ENCODE measurements around the gene ZC3H12D.

Gene ZC3H12D

GRCh38 chr6:149421132-149421531, 63.7 kb downstream of the ZC3H12D start:
- in situ Hi-C loops (cut with HindIII; ENCODE audit: low sequenced_read_pairs) = loop anchor here (25.0 kb wide), 1 partner anchor 334 kb away; no protein-coding TSS in a partner anchor

GRCh38 chr6:149419696-149420404, 65.0 kb downstream of the ZC3H12D start:
- in situ Hi-C loops (cut with HindIII; ENCODE audit: low sequenced_read_pairs) = loop anchor here (25.0 kb wide), 1 partner anchor 333 kb away; no protein-coding TSS in a partner anchor

GRCh38 chr6:149414821-149415220, 70.0 kb downstream of the ZC3H12D start:
- in situ Hi-C loops (cut with HindIII; ENCODE audit: low sequenced_read_pairs) = loop anchor here (25.0 kb wide), 1 partner anchor 328 kb away; no protein-coding TSS in a partner anchor

- in situ Hi-C loops (cut with HindIII; ENCODE audit: low sequenced_read_pairs) = loop anchor here (25.0 kb wide), 1 partner anchor 327 kb away; no protein-coding TSS in a partner anchor
Measured at GRCh38 chr6:149414009-149414408, 70.8 kb downstream of the ZC3H12D start.

- in situ Hi-C loops (cut with HindIII; ENCODE audit: low sequenced_read_pairs) = loop anchor here (25.0 kb wide), 1 partner anchor 323 kb away; no protein-coding TSS in a partner anchor
Measured at GRCh38 chr6:149410557-149410956, 74.3 kb downstream of the ZC3H12D start.

GRCh38 chr6:149409617-149410016, 75.2 kb downstream of the ZC3H12D start:
- in situ Hi-C loops (cut with HindIII; ENCODE audit: low sequenced_read_pairs) = loop anchor here (25.0 kb wide), 1 partner anchor 322 kb away; no protein-coding TSS in a partner anchor

- in situ Hi-C loops (cut with HindIII; ENCODE audit: low sequenced_read_pairs) = loop anchor here (25.0 kb wide), 1 partner anchor 319 kb away; no protein-coding TSS in a partner anchor
Measured at GRCh38 chr6:149405823-149406765, 78.7 kb downstream of the ZC3H12D start.

GRCh38 chr6:149403534-149403933, 81.3 kb downstream of the ZC3H12D start:
- in situ Hi-C loops (cut with HindIII; ENCODE audit: low sequenced_read_pairs) = loop anchor here (25.0 kb wide), 1 partner anchor 316 kb away; no protein-coding TSS in a partner anchor

GRCh38 chr6:149400050-149400449, 84.8 kb downstream of the ZC3H12D start, which contains the start of gene SUMO4:
TSS of gene SUMO4 (plus strand) at chr6:149400262. CDS start at chr6:149400392, 130 bp downstream.
- in situ Hi-C loops (cut with HindIII; ENCODE audit: low sequenced_read_pairs) = loop anchor here (25.0 kb wide), 1 partner anchor 313 kb away; no protein-coding TSS in a partner anchor

GRCh38 chr6:149397384-149397783, 87.4 kb downstream of the ZC3H12D start:
- in situ Hi-C loops (cut with HindIII; ENCODE audit: low sequenced_read_pairs) = no loop called here
